Activated CD4-positive, alpha-beta memory T cell treated with anti-CD3 and anti-CD28 coated beads, Interleukin-2, amount 10 ng/mL, durations not matched to agents 7 days and 5 days (primary cell): ENCODE measurements around the gene PAWR. TPM values are rescaled to one million over a fixed set of nuclear protein-coding genes. Genes with fewer than 3 reads are reported as not detected.

ENCODE experiments used
- CTCF ChIA-PET: fragments of 350-600 bp; sonication (Branson Sonifier 250); formaldehyde crosslinking; loops from one replicate; lab custom pipeline; 2021; ENCODE audit warnings: antibody characterized with exemption, inconsistent platforms; lab: Charles Lee
- POLR2A ChIA-PET: fragments of 350-600 bp; sonication (Branson Sonifier 250); formaldehyde crosslinking; loops from one replicate; lab custom pipeline; 2021; ENCODE audit warnings: antibody characterized with exemption; lab: Charles Lee
- DNase-seq: peaks from one replicate; pipeline ENCODE4 v3.0.0-alpha.2; 2020
- H3K27ac Mint-ChIP-seq: one replicate; pipeline ENCODE4 v1.8.0; 2021; ENCODE audit warnings: mild to moderate bottlenecking, mixed read lengths
- H3K27me3 Mint-ChIP-seq: one replicate; pipeline ENCODE4 v1.8.0; 2021; ENCODE audit warnings: mixed read lengths
- H3K36me3 Mint-ChIP-seq: one replicate; pipeline ENCODE4 v1.8.0; 2021; ENCODE audit warnings: low read depth, mixed read lengths
- H3K4me1 Mint-ChIP-seq: one replicate; pipeline ENCODE4 v1.8.0; 2021; ENCODE audit warnings: mixed read lengths
- H3K4me3 Mint-ChIP-seq: one replicate; pipeline ENCODE4 v1.8.0; 2021; ENCODE audit warnings: mild to moderate bottlenecking, mixed read lengths
- H3K9me3 Mint-ChIP-seq: one replicate; pipeline ENCODE4 v1.8.0; 2021; ENCODE audit warnings: mixed read lengths
- total RNA-seq, 2 experiments: library from RNA; stranded (reverse); gene quantifications; one replicate each; pipeline ENCODE4 v1.2.3, GENCODE V29; 2021

PAWR gene
- total RNA-seq, 2 experiments from 2014 or later, result 1.0 to 3.3 TPM

DNA sequence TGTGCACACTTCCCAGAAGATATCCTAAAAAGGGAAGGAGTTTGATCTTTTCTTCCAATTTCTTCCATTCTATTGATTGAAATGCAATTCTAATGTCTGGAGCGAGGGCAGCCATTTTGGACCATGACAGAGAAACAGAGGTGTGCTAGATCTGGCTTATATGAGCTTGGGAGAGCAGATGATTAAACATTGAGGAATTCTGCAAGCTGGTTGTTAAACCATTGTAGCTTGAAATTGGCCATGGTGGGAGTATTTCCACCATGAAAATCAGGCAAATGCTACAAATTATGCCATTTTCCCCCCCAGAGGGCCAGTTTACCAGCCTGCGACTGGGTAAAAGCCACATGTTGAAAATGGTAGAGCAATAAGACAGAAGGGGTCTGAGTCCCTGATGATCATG is 155.0 kb downstream of the PAWR start:
- CTCF ChIA-PET, result no interaction called here
- DNase-seq, result no peak

More for the DNA sequence above, 155.0 kb downstream of the PAWR start:
- no peak overlapping the region for H3K27ac Mint-ChIP-seq
- H3K4me1 Mint-ChIP-seq, result no peaks in the 10 kb centered on the region
- H3K9me3 Mint-ChIP-seq, result no peaks in the 10 kb centered on the region
- no peaks in the 10 kb centered on the region for H3K27me3 Mint-ChIP-seq
- no peak overlapping the region for H3K4me3 Mint-ChIP-seq
- POLR2A ChIA-PET, result no interaction called here
- no peaks in the 10 kb centered on the region for H3K36me3 Mint-ChIP-seq

Other genes starting within 250 kb of the PAWR start
- gene PPP1R12A, start 244.1 kb upstream of the PAWR start, total RNA-seq, result 100 to 1,000 TPM; 114 to 115 TPM